ENCODE data around the gene CYP4F3.

DNA sequence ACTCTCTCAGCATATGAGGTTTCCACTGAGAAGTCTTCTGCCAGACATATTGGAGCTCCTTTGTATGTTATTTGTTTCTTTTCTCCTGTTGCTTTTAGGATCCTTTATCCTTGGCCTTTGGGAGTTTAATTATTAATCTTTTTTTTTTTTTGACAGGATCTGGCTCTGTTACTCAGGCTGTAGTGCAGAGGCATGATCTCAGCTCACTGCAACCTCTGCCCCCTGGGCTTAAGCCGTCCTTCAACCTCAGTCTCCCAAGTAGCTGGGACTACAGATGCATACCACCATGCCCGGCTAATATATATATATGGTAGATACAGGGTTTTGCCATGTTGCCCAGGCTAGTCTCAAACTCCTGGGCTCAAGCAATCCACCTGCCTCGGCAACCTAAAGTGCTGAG, 6.6 kb upstream of the CYP4F3 start:
- TF ChIP-seq POLR2AphosphoS5 (IDR thresholded peaks at IDR 0.05; ENCODE audit: borderline replicate concordance, low read depth, low read length) (no peak), EZH2 (IDR thresholded peaks at IDR 0.05) (no peak), FOXP2 (optimal IDR thresholded peaks at IDR 0.05; ENCODE audit: control extremely low read depth, extremely low read length, insufficient read depth) (no peak)

Measured in SK-N-MC (cell line).